B cell (primary cell): ENCODE data around the gene HECTD2. TPM values are rescaled to one million over a fixed set of nuclear protein-coding genes. Genes with fewer than 3 reads are reported as not detected.

Source experiments
- ATAC-seq: fragments of 200-7000 bp; cut with Tn5 transposase; one replicate; pipeline ENCODE4 v1.10.0; 2021; ENCODE audit warnings: low read depth, mild to moderate bottlenecking, moderate number of reproducible peaks, moderate library complexity
- CTCF ChIA-PET: fragments of 350-600 bp; sonication (Branson Sonifier 250); formaldehyde crosslinking; loops from one replicate; lab custom pipeline; 2021; ENCODE audit warnings: antibody characterized with exemption, inconsistent platforms; lab: Charles Lee
- POLR2A ChIA-PET: fragments of 350-600 bp; sonication (Branson Sonifier 250); formaldehyde crosslinking; loops from one replicate; lab custom pipeline; 2021; ENCODE audit warnings: antibody characterized with exemption; lab: Charles Lee
- DNase-seq: peaks from one replicate; pipeline ENCODE4 v3.0.0; 2013
- H2AFZ ChIP-seq: 2 replicates; pipeline ENCODE4 v1.6.1; 2012; ENCODE audit warnings: mild to moderate bottlenecking, low read depth, low read length; ENCODE audit not compliant: insufficient read depth, poor library complexity, severe bottlenecking
- H3K27ac ChIP-seq, 2 donors: 1 replicate in 1 of 2; 2 replicates in 1 of 2; pipeline ENCODE4 v1.5.1; 2012 to 2013; ENCODE audit warnings: low read length in 2 of 2, mild to moderate bottlenecking in 2 of 2, moderate library complexity in 1 of 2
- H3K27me3 ChIP-seq, 4 experiments: fragments of 200-600 bp in 1 of 4; sonication (generic) in 1 of 4; replicated peaks in 1 of 4; 1 replicate in 2 of 4; 2 replicates in 2 of 4; pipeline versions ENCODE4 v1.6.1 to v1.7.0; 2013 to 2016; ENCODE audit warnings: low read length in 3 of 4, mild to moderate bottlenecking in 2 of 4, mixed read lengths in 1 of 4, moderate library complexity in 1 of 4; ENCODE audit not compliant: insufficient read depth in 4 of 4, control insufficient read depth in 3 of 4; ENCODE audit errors: control extremely low read depth in 1 of 4
- H3K36me3 ChIP-seq, 2 experiments: replicated peaks in 1 of 2; 1 replicate in 1 of 2; 2 replicates in 1 of 2; pipeline versions ENCODE4 v1.6.1 to v1.7.1; 2013; ENCODE audit warnings: low read length in 1 of 2; ENCODE audit not compliant: insufficient read depth in 2 of 2, control insufficient read depth in 1 of 2; ENCODE audit errors: control extremely low read depth in 1 of 2, extremely low read depth in 1 of 2
- H3K4me1 ChIP-seq, 2 donors: fragments of 200-600 bp in 1 of 2; sonication (generic) in 1 of 2; 1 replicate in 1 of 2; 2 replicates in 1 of 2; pipeline versions ENCODE4 v1.5.1 to v1.6.1; 2013 to 2017; ENCODE audit warnings: low read length in 2 of 2; ENCODE audit not compliant: control insufficient read depth in 2 of 2, insufficient read depth in 2 of 2
- H3K4me2 ChIP-seq: replicated peaks from 2 replicates; pipeline ENCODE3; 2012; ENCODE audit warnings: mild to moderate bottlenecking, low read depth, low read length; ENCODE audit not compliant: poor library complexity, severe bottlenecking
- H3K4me3 ChIP-seq, 5 experiments: fragments of 200-600 bp in 1 of 5; sonication (generic) in 1 of 5; 1 replicate in 3 of 5; 2 replicates in 2 of 5; pipeline versions ENCODE4 v1.5.1 to v1.7.0; 2011 to 2016; ENCODE audit warnings: low read length in 4 of 5, mild to moderate bottlenecking in 4 of 5, low read depth in 2 of 5, control low read depth in 1 of 5, moderate library complexity in 1 of 5; ENCODE audit not compliant: insufficient read depth in 1 of 5; ENCODE audit errors: control extremely low read depth in 1 of 5, extremely low read depth in 1 of 5
- H3K79me2 ChIP-seq: fragments of 200-600 bp; sonication (generic); one replicate; pipeline ENCODE4 v1.6.0; 2016; ENCODE audit warnings: low read length; ENCODE audit not compliant: control insufficient read depth, insufficient read depth
- H3K9ac ChIP-seq: fragments of 200-600 bp; sonication (generic); 2 replicates; pipeline ENCODE4 v1.6.1; 2017; ENCODE audit warnings: mild to moderate bottlenecking, low read length, moderate library complexity
- H3K9me3 ChIP-seq, 3 donors: one replicate each; pipeline versions ENCODE4 v1.6.1 to v1.7.1; 2013; ENCODE audit warnings: low read length in 2 of 3; ENCODE audit not compliant: control insufficient read depth in 2 of 3, insufficient read depth in 1 of 3; ENCODE audit errors: control extremely low read depth in 1 of 3
- H4K20me1 ChIP-seq: 2 replicates; pipeline ENCODE4 v1.6.0; 2012; ENCODE audit warnings: mild to moderate bottlenecking, low read length; ENCODE audit not compliant: insufficient read depth, control insufficient read depth, poor library complexity, severe bottlenecking
- H3K27ac Mint-ChIP-seq: one replicate; pipeline ENCODE4 v1.8.0; 2021; ENCODE audit warnings: mixed read lengths
- H3K27me3 Mint-ChIP-seq: one replicate; pipeline ENCODE4 v1.8.0; 2021; ENCODE audit warnings: mixed read lengths
- H3K4me1 Mint-ChIP-seq: one replicate; pipeline ENCODE4 v1.8.0; 2021; ENCODE audit warnings: mixed read lengths
- H3K4me3 Mint-ChIP-seq: one replicate; pipeline ENCODE4 v1.8.0; 2021; ENCODE audit warnings: mixed read lengths
- H3K9me3 Mint-ChIP-seq: one replicate; pipeline ENCODE4 v1.8.0; 2022; ENCODE audit warnings: mixed read lengths; ENCODE audit not compliant: insufficient read depth
- EZH2 ChIP-seq: IDR thresholded peaks from 2 replicates; pipeline ENCODE4 v1.6.1; 2012; ENCODE audit warnings: borderline replicate concordance, low read depth, mild to moderate bottlenecking, moderate library complexity, low read length; ENCODE audit not compliant: insufficient read depth, poor library complexity, severe bottlenecking
- WGBS: methylation state at CpG from one replicate; pipeline ENCODE4 v1.1.5; 2013; ENCODE audit warnings: missing lambda C conversion rate; ENCODE audit not compliant: insufficient coverage; 5-methylcytosine and 5-hydroxymethylcytosine counted together
- intact Hi-C: fragments of 100-400 bp; cut with micrococcal nuclease; formaldehyde crosslinking; loops from one replicate; pipeline ENCODE4 v1.10.0; 2022
- polyA plus RNA-seq: library from polyadenylated mRNA; depleted of rRNA; stranded (reverse); fragments of >200 nt; gene quantifications from 2 replicates; pipeline ENCODE4 v1.2.3, GENCODE V29; 2012
- total RNA-seq, 2 donors: library from RNA; stranded (reverse); fragments of 120-200 nt in 1 of 2; gene quantifications; 1 replicate in 1 of 2; 2 replicates in 1 of 2; pipeline versions ENCODE4 v1.2.3 to v1.2.4, GENCODE V29; 2013 to 2022
- TF ChIP-seq, protein P1 (sequence below): fragments of 200-600 bp; IDR thresholded peaks from one replicate; pipeline ENCODE4 v1.8.0; 2022; ENCODE audit warnings: antibody characterized with exemption, mild to moderate bottlenecking

The HECTD2 gene
- total and polyA plus RNA-seq, 2 donors (not counting 1 experiment from before 2014, with no cell fraction given) = 2.9 to 7.9 TPM

GRCh38 chr10:91557651-91558111, 147.5 kb downstream of the HECTD2 start:
- H3K27ac Mint-ChIP-seq = no peak overlapping the region
- ChIA-PET POLR2A (no interaction called here), CTCF (no interaction called here)
- Histone ChIP-seq H3K79me2 (no peaks in the 10 kb centered on the region), H3K9ac (no peak overlapping the region), H3K9me3 (peaks cover 0 to 8% (median 0%) of the 10 kb centered on the region in 3 donors), H2AFZ (no peak overlapping the region), H3K36me3 (no peaks in the 10 kb centered on the region), H4K20me1 (no peaks in the 10 kb centered on the region), H3K27ac (no peak overlapping the region), H3K4me1 (no peaks in the 10 kb centered on the region), H3K4me2 (no peak overlapping the region), H3K4me3 (no peak overlapping the region), H3K27me3 (peaks cover 0 to 2% (median 0%) of the 10 kb centered on the region in 4 experiments)
- no peak overlapping the region for H3K4me3 Mint-ChIP-seq
- H3K9me3 Mint-ChIP-seq = peaks cover 3% of the 10 kb centered on the region
- ATAC-seq = no peak
- no peak for DNase-seq
- no peak for TF ChIP-seq EZH2
- TF ChIP-seq, protein P1, sequence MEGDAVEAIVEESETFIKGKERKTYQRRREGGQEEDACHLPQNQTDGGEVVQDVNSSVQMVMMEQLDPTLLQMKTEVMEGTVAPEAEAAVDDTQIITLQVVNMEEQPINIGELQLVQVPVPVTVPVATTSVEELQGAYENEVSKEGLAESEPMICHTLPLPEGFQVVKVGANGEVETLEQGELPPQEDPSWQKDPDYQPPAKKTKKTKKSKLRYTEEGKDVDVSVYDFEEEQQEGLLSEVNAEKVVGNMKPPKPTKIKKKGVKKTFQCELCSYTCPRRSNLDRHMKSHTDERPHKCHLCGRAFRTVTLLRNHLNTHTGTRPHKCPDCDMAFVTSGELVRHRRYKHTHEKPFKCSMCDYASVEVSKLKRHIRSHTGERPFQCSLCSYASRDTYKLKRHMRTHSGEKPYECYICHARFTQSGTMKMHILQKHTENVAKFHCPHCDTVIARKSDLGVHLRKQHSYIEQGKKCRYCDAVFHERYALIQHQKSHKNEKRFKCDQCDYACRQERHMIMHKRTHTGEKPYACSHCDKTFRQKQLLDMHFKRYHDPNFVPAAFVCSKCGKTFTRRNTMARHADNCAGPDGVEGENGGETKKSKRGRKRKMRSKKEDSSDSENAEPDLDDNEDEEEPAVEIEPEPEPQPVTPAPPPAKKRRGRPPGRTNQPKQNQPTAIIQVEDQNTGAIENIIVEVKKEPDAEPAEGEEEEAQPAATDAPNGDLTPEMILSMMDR = no peak
- H3K27me3 Mint-ChIP-seq = peaks cover 19% of the 10 kb centered on the region
- WGBS = no CpG with 5 or more reads among the region's 2 CpGs
- H3K4me1 Mint-ChIP-seq = no peaks in the 10 kb centered on the region
- intact Hi-C loops = no loop called here

DNA sequence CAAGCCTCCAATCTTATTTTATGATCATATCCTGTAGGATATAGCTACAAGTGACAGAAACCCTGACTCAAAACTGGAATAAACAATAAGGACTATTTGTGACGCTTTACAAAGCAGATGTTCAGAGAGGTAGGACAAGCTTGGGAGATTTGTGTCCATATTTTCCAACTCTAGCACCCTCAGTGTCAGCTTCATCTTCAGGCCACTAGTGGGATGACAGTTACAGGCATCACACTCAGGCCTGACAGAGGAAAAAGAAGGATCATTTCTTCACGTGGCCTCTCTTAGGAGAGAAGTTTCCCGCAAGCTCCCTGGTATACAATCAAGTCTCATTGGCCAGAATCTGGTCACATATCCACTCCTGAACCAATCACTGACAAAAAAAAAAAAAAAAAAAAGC, 148.3 kb downstream of the HECTD2 start:
- Histone ChIP-seq H3K79me2 (no peaks in the 10 kb centered on the region), H3K4me1 (no peaks in the 10 kb centered on the region), H3K9ac (no peak overlapping the region), H3K4me2 (no peak overlapping the region), H3K4me3 (no peak overlapping the region), H3K27ac (no peak overlapping the region), H3K36me3 (no peaks in the 10 kb centered on the region), H2AFZ (no peak overlapping the region), H4K20me1 (no peaks in the 10 kb centered on the region), H3K9me3 (peaks cover 0 to 8% (median 0%) of the 10 kb centered on the region in 3 donors), H3K27me3 (peaks cover 0 to 5% (median 0%) of the 10 kb centered on the region in 4 experiments)
- ATAC-seq (no peak), DNase-seq (no peak)
- TF ChIP-seq, protein P1 = no peak
- TF ChIP-seq EZH2 = no peak
- H3K27me3 Mint-ChIP-seq = peaks cover 23% of the 10 kb centered on the region
- CTCF ChIA-PET = interaction anchor here (0.6 kb wide), 1 partner anchor 116 kb away, joined by 3 read pairs; no protein-coding TSS in a partner anchor
- H3K27ac Mint-ChIP-seq = no peak overlapping the region
- POLR2A ChIA-PET = no interaction called here
- no peak overlapping the region for H3K4me3 Mint-ChIP-seq
- WGBS = no CpG with 5 or more reads among the region's 3 CpGs
- peaks cover 3% of the 10 kb centered on the region for H3K9me3 Mint-ChIP-seq
- intact Hi-C loops = no loop called here
- H3K4me1 Mint-ChIP-seq = no peaks in the 10 kb centered on the region
